Mesendoderm (in vitro differentiated cells): ENCODE data around the gene VPS39. TPM values are rescaled to one million over a fixed set of nuclear protein-coding genes. Genes with fewer than 3 reads are reported as not detected.

Source experiments
- DNase-seq: peaks from one replicate; pipeline ENCODE4 v3.0.0; 2013
- H2AK5ac ChIP-seq: 2 replicates; pipeline ENCODE4 v1.6.1; 2013; ENCODE audit warnings: low read length, inconsistent platforms
- H2BK120ac ChIP-seq: 2 replicates; pipeline ENCODE4 v1.6.1; 2013; ENCODE audit warnings: low read depth, mild to moderate bottlenecking, low read length, moderate library complexity, mixed read lengths
- H2BK15ac ChIP-seq: replicated peaks from 2 replicates; pipeline ENCODE4 v1.6.1; 2013; ENCODE audit warnings: low read depth, mild to moderate bottlenecking, moderate library complexity
- H2BK5ac ChIP-seq: 2 replicates; pipeline ENCODE4 v1.6.1; 2013; ENCODE audit warnings: low read length, inconsistent platforms
- H3K18ac ChIP-seq: 2 replicates; pipeline ENCODE4 v1.6.1; 2013; ENCODE audit warnings: mild to moderate bottlenecking, low read length, mixed read lengths
- H3K23ac ChIP-seq: one replicate; pipeline ENCODE4 v1.6.1; 2013; ENCODE audit warnings: low read length
- H3K27ac ChIP-seq: 2 replicates; pipeline ENCODE4 v1.5.1; 2013; ENCODE audit warnings: low read depth, mild to moderate bottlenecking, inconsistent platforms, low read length, moderate library complexity
- H3K27me3 ChIP-seq: 2 replicates; pipeline ENCODE4 v1.6.1; 2013; ENCODE audit warnings: low read length, control low read depth, mild to moderate bottlenecking, inconsistent platforms; ENCODE audit not compliant: insufficient read depth, poor library complexity
- H3K36me3 ChIP-seq: 2 replicates; pipeline ENCODE4 v1.6.1; 2013; ENCODE audit warnings: low read length, inconsistent platforms; ENCODE audit not compliant: control insufficient read depth, insufficient read depth
- H3K4ac ChIP-seq: one replicate; pipeline ENCODE4 v1.6.1; 2013; ENCODE audit warnings: low read depth, mild to moderate bottlenecking, low read length, moderate library complexity
- H3K4me1 ChIP-seq: 2 replicates; pipeline ENCODE4 v1.6.1; 2013; ENCODE audit warnings: low read depth, low read length, inconsistent platforms; ENCODE audit not compliant: control insufficient read depth
- H3K4me2 ChIP-seq: 2 replicates; pipeline ENCODE4 v1.6.1; 2013; ENCODE audit warnings: low read length
- H3K4me3 ChIP-seq: 2 replicates; pipeline ENCODE4 v1.5.1; 2013; ENCODE audit warnings: mild to moderate bottlenecking, low read length
- H3K56ac ChIP-seq: one replicate; pipeline ENCODE4 v1.6.1; 2013; ENCODE audit warnings: low read length
- H3K79me1 ChIP-seq: 2 replicates; pipeline ENCODE4 v1.6.1; 2013; ENCODE audit warnings: low read length, inconsistent platforms
- H3K79me2 ChIP-seq: 2 replicates; pipeline ENCODE4 v1.6.1; 2013; ENCODE audit warnings: mild to moderate bottlenecking, low read length; ENCODE audit not compliant: control insufficient read depth, insufficient read depth
- H3K9ac ChIP-seq: 2 replicates; pipeline ENCODE4 v1.6.1; 2013; ENCODE audit warnings: low read length, inconsistent platforms
- H4K5ac ChIP-seq: one replicate; pipeline ENCODE4 v1.6.1; 2013; ENCODE audit warnings: low read length
- H4K8ac ChIP-seq: one replicate; pipeline ENCODE4 v1.6.1; 2013; ENCODE audit warnings: low read depth, mild to moderate bottlenecking, control low read depth, low read length, moderate library complexity
- WGBS: extraction: QIAGEN DNeasy Blood & Tissue Kit; methylation state at CpG from one replicate; pipeline ENCODE4 v1.1.7; 2013; ENCODE audit warnings: low lambda C conversion rate, missing lambda C conversion rate; ENCODE audit not compliant: insufficient coverage; ENCODE audit errors: extremely low coverage; 5-methylcytosine and 5-hydroxymethylcytosine counted together
- polyA plus RNA-seq, 2 experiments: library from polyadenylated mRNA; stranded (reverse); fragments of 200-250 nt; gene quantifications; one replicate each; pipeline ENCODE4 v1.2.3, GENCODE V29; 2013

Gene VPS39
- 17.0 TPM for polyA plus RNA-seq (2013, experiment 1 of 2)
- polyA plus RNA-seq (2013, experiment 2 of 2), result 17.9 TPM

- Histone ChIP-seq H3K27ac (no peak within 1 kb of the TSS), H3K36me3 (peaks cover 2% of the 10 kb centered on the region)
These were observed at the start of gene VPS39 for GRCh38 chr15:42207674-42208579. Gene VPS39 (minus strand): TSS chr15:42208304. CDS start chr15:42208153, 151 bp downstream.

GRCh38 chr15:42253300-42253699, 45.2 kb upstream of the VPS39 start:
- WGBS, result no CpG with 5 or more reads among the region's 2 CpGs

More at GRCh38 chr15:42207674-42208579, at the start of gene VPS39:
- Histone ChIP-seq H3K23ac (no peak within 1 kb of the TSS), H3K79me2 (no peaks in the 10 kb centered on the region), H2BK15ac (no peak within 1 kb of the TSS), H2BK120ac (no peak within 1 kb of the TSS), H4K8ac (no peak within 1 kb of the TSS), H3K9ac (peak within 1 kb of the TSS; percentile 85), H4K5ac (no peak within 1 kb of the TSS), H3K4ac (no peak within 1 kb of the TSS), H2AK5ac (no peak within 1 kb of the TSS), H3K27me3 (no peaks in the 10 kb centered on the region), H3K4me2 (peak within 1 kb of the TSS; percentile 33), H3K4me3 (peak within 1 kb of the TSS; percentile 89), H3K4me1 (peaks cover 2% of the 10 kb centered on the region), H3K56ac (peak within 1 kb of the TSS; percentile 93), H3K79me1 (peaks cover 11% of the 10 kb centered on the region), H2BK5ac (no peak within 1 kb of the TSS), H3K18ac (peak within 1 kb of the TSS; percentile 35)
- DNase-seq, result peak; percentile 94
- no CpG with 5 or more reads among the region's 45 CpGs for WGBS

GRCh38 chr15:42240823-42241222, 32.7 kb upstream of the VPS39 start:
- Histone ChIP-seq H3K18ac (no peak overlapping the region), H3K79me2 (no peaks in the 10 kb centered on the region), H4K5ac (no peak overlapping the region), H3K9ac (no peak overlapping the region), H3K56ac (no peak overlapping the region), H2BK5ac (no peak overlapping the region), H3K36me3 (peaks cover 2% of the 10 kb centered on the region), H2AK5ac (no peak overlapping the region), H3K4me2 (no peak overlapping the region), H3K79me1 (no peaks in the 10 kb centered on the region), H3K23ac (no peak overlapping the region), H3K27ac (no peak overlapping the region), H3K4me3 (no peak overlapping the region), H3K4ac (no peak overlapping the region), H3K27me3 (no peaks in the 10 kb centered on the region), H2BK15ac (no peak overlapping the region), H2BK120ac (no peak overlapping the region), H4K8ac (no peak overlapping the region), H3K4me1 (no peaks in the 10 kb centered on the region)
- DNase-seq, result no peak
- no CpG with 5 or more reads among the region's 1 CpG for WGBS

More at GRCh38 chr15:42253300-42253699, 45.2 kb upstream of the VPS39 start:
- Histone ChIP-seq H3K79me1 (no peaks in the 10 kb centered on the region), H3K27me3 (no peaks in the 10 kb centered on the region), H3K4me2 (no peak overlapping the region), H2BK5ac (no peak overlapping the region), H3K4ac (no peak overlapping the region), H4K5ac (no peak overlapping the region), H3K27ac (no peak overlapping the region), H3K79me2 (no peaks in the 10 kb centered on the region), H2AK5ac (no peak overlapping the region), H2BK120ac (no peak overlapping the region), H4K8ac (no peak overlapping the region), H2BK15ac (no peak overlapping the region), H3K23ac (no peak overlapping the region), H3K36me3 (no peaks in the 10 kb centered on the region), H3K18ac (no peak overlapping the region), H3K56ac (no peak overlapping the region), H3K4me1 (no peaks in the 10 kb centered on the region), H3K4me3 (no peak overlapping the region), H3K9ac (no peak overlapping the region)
- no peak for DNase-seq

- Histone ChIP-seq H3K27ac (no peak overlapping the region), H4K8ac (no peak overlapping the region), H4K5ac (no peak overlapping the region), H2BK120ac (no peak overlapping the region), H3K18ac (no peak overlapping the region), H3K27me3 (no peaks in the 10 kb centered on the region), H3K4me3 (no peak overlapping the region), H3K23ac (no peak overlapping the region), H3K4ac (no peak overlapping the region), H3K56ac (no peak overlapping the region), H2BK15ac (no peak overlapping the region), H3K79me1 (no peaks in the 10 kb centered on the region), H3K36me3 (peaks cover 2% of the 10 kb centered on the region), H3K79me2 (no peaks in the 10 kb centered on the region), H3K9ac (no peak overlapping the region), H2BK5ac (no peak overlapping the region), H3K4me1 (no peaks in the 10 kb centered on the region), H2AK5ac (no peak overlapping the region), H3K4me2 (no peak overlapping the region)
- DNase-seq, result no peak
These were observed 31.6 kb upstream of the VPS39 start for GRCh38 chr15:42239528-42240182.

GRCh38 chr15:42233107-42233506, 25.0 kb upstream of the VPS39 start:
- Histone ChIP-seq H3K56ac (no peak overlapping the region), H2AK5ac (no peak overlapping the region), H3K79me1 (no peaks in the 10 kb centered on the region), H3K4me2 (no peak overlapping the region), H3K9ac (no peak overlapping the region), H3K79me2 (no peaks in the 10 kb centered on the region), H3K36me3 (peaks cover 2% of the 10 kb centered on the region), H2BK120ac (no peak overlapping the region), H4K8ac (no peak overlapping the region), H2BK15ac (no peak overlapping the region), H2BK5ac (no peak overlapping the region), H3K4me1 (no peaks in the 10 kb centered on the region), H3K23ac (no peak overlapping the region), H4K5ac (no peak overlapping the region), H3K18ac (no peak overlapping the region), H3K27me3 (no peaks in the 10 kb centered on the region), H3K4ac (no peak overlapping the region), H3K27ac (no peak overlapping the region), H3K4me3 (no peak overlapping the region)
- DNase-seq, result peak; percentile 1
- no CpG with 5 or more reads among the region's 2 CpGs for WGBS
